ENCODE data around the gene SIN3A.
A peak's percentile ranks its signal among the peaks of the same experiment; 100 is the strongest.
"Not testable (repeated sequence)": the region's sequence is repeated elsewhere in the genome, so short reads cannot be mapped to it uniquely, and the experiment has no call there.

SIN3A gene

GRCh38 chr15:75335313-75335704, 116.2 kb downstream of the SIN3A start:
- no peak for DNase-seq (ENCODE audit: low read depth)
- H3K4me3 ChIP-seq (replicated peaks; ENCODE audit: low read depth, low read length) = peak overlapping the region; percentile 85
- TF ChIP-seq, protein P1, sequence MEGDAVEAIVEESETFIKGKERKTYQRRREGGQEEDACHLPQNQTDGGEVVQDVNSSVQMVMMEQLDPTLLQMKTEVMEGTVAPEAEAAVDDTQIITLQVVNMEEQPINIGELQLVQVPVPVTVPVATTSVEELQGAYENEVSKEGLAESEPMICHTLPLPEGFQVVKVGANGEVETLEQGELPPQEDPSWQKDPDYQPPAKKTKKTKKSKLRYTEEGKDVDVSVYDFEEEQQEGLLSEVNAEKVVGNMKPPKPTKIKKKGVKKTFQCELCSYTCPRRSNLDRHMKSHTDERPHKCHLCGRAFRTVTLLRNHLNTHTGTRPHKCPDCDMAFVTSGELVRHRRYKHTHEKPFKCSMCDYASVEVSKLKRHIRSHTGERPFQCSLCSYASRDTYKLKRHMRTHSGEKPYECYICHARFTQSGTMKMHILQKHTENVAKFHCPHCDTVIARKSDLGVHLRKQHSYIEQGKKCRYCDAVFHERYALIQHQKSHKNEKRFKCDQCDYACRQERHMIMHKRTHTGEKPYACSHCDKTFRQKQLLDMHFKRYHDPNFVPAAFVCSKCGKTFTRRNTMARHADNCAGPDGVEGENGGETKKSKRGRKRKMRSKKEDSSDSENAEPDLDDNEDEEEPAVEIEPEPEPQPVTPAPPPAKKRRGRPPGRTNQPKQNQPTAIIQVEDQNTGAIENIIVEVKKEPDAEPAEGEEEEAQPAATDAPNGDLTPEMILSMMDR (IDR thresholded peaks at IDR 0.05; ENCODE audit: low read length, missing control alignments) = no peak

DNA sequence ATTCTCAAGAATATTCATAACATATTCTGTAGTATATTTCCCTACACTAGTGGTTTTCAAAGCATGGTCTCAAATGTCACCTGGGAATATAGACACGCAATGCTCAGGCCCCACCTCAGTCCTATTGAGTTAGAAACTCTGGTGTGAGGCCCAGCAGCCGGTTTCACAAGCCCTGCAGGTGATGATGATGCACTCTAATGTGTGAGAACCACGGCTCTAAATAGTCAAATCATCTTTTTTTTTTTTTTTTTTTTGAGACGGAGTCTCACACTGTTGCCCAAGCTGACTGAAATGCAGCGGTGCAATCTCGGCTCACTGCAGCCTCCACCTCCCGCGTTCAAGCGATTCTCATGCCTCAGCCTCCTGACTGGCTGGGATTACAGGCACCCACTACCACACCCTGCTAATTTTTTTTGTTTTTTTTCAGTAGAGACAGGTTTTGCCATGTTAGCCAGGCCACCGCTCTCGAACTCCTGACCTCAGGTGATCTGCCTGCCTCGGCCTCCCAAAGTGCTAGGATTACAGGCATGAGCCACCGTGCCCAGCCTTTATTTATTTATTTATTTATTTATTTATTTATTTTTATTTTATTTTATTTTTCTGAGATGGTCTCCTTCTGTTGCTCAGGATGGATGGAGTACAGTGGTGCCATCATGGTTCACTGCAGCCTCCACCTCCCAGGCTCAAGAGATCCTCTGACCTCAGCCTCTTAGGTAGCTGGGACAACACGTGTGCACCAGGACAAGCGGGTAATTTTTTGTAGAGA, 117.7 kb downstream of the SIN3A start:
- H3K4me3 ChIP-seq (replicated peaks; ENCODE audit: low read depth, low read length); DNase-seq (ENCODE audit: low read depth): not testable (repeated sequence)

DNA sequence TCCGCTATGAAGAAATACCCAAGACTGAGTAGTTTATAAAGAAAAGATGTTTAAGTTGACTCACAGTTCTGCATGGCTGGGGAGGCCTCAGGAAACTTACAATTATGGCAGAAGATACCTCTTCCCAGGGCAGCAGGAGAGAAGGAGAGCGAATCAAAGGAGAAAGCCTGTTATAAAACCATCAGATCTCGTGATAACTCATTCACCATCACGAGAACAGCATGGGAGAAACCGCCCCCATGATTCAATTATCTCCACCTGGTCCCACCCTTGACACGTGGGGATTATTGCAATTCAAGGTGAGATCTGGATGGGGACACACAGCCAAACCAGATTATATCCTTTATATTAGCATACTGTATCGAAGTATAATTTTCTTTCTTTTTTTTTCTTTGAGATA, 119.4 kb downstream of the SIN3A start:
- not testable (repeated sequence) for H3K4me3 ChIP-seq (replicated peaks; ENCODE audit: low read depth, low read length); DNase-seq (ENCODE audit: low read depth)

DNA sequence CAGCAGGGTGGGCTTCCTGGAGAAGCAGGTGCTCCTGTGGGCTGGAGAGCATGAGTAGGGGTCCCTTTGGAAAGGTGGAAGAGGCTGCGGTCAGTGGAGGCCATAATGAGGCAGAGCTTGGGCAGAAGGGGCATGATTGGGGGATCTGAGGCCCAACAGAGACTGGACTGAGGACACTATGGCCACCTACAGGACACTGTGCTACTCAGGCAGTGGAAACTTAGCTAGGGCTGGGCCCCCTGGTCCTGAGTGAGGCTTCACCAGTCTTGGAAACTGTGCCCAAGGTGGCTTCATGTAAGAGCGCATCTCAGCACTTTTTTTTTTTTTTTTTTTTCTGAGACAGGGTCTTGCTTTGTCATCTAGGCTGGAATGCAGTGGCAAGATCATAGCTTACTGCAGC, 121.9 kb downstream of the SIN3A start:
- TF ChIP-seq, protein P1 (IDR thresholded peaks at IDR 0.05; ENCODE audit: low read length, missing control alignments) = no peak
- no peak for DNase-seq (ENCODE audit: low read depth)
- no peak overlapping the region for H3K4me3 ChIP-seq (replicated peaks; ENCODE audit: low read depth, low read length)

DNA sequence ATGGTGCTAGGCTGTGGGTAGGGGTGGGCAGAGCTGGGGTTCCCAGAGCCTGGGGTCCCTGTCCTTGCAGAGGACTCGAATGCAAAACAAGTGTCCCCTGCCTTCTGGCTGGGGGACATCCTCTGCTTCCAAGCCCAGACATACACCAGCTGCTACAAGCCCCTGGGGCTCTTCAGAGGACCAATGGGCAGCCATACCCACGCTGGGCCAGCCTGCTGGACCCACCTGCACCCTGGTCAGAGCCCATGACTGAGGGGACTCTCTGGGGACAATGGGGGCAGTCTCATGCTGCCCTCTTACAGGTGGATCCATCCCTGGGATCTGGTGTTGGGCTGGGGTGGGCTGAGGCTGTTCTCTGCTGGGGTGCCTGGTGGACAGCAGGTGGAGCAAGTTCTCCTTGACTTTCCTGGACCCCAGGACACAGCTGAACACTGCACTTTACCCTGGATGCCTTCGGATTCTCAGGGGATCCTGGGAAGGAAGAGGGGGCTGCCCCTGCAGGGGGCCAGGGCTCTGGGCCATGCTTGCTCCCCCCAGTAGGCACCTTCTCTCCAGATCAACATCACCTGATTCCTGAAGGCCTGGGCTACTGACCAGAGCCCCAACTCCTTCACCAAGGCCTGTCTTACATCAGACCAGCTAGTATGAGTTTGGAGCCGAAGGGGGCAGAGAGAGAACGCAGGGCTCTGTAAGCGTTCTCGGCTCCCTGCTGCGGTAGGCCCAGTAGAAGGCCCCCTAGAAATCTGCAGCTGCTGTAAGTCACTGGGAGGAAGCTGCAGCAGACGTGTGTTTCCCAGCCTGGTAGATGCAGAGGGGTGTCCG, 122.8 kb downstream of the SIN3A start:
- no peak overlapping the region for H3K4me3 ChIP-seq (replicated peaks; ENCODE audit: low read depth, low read length)
- TF ChIP-seq, protein P1 (IDR thresholded peaks at IDR 0.05; ENCODE audit: low read length, missing control alignments) = no peak
- no peak for DNase-seq (ENCODE audit: low read depth)

- DNase-seq (ENCODE audit: low read depth) = no peak
- H3K4me3 ChIP-seq (replicated peaks; ENCODE audit: low read depth, low read length) = no peak overlapping the region
- TF ChIP-seq, protein P1 (IDR thresholded peaks at IDR 0.05; ENCODE audit: low read length, missing control alignments) = no peak
Measured at GRCh38 chr15:75327491-75327890, 124.0 kb downstream of the SIN3A start.

- H3K4me3 ChIP-seq (replicated peaks; ENCODE audit: low read depth, low read length) = no peak overlapping the region
- DNase-seq (ENCODE audit: low read depth) = no peak
Measured at GRCh38 chr15:75327005-75327404, 124.5 kb downstream of the SIN3A start.

More at GRCh38 chr15:75327005-75327404, 124.5 kb downstream of the SIN3A start:
- TF ChIP-seq, protein P1 (IDR thresholded peaks at IDR 0.05; ENCODE audit: low read length, missing control alignments) = no peak
